ENCODE data around the gene MISFA. TPM values are rescaled to one million over a fixed set of nuclear protein-coding genes. Genes with fewer than 3 reads are reported as not detected.

Gene MISFA
- total and polyA plus RNA-seq, 9 of the 15 experiments (the other 6 are each of a cell fraction or from before 2014, with no cell fraction given): 1.6 to 6.3 (median 3.4) TPM

GRCh38 chr11:18615628-18616392 is 16.2 kb downstream of the MISFA start (continued):
- TF ChIP-seq MITF (IDR thresholded peaks at IDR 0.05) (0 out of 2 replicates have a peak, but pooled peaks have one; percentile 42), NFXL1 (CRISPR knock-in tag; IDR thresholded peaks at IDR 0.05) (no peak), HSF4 (CRISPR knock-in tag; IDR thresholded peaks at IDR 0.05; ENCODE audit: borderline replicate concordance) (no peak), SNAPC5 (CRISPR knock-in tag; IDR thresholded peaks at IDR 0.05) (no peak), ARID1B (IDR thresholded peaks at IDR 0.05) (peak; percentile 47; the same call in 1 of the 2 replicates), ARID3A (IDR thresholded peaks at IDR 0.05; ENCODE audit: borderline replicate concordance, low read depth, low read length) (peak; percentile 53; the same call in 1 of the 2 replicates), SMARCA4 (IDR thresholded peaks at IDR 0.05) (peak; percentile 43; the same call in 1 of the 2 replicates), ATF3 (IDR thresholded peaks at IDR 0.05) (peak; percentile 74), ATF3 (CRISPR knock-in tag; conservative IDR thresholded peaks at IDR 0.05) (no peak), BHLHE40 (IDR thresholded peaks at IDR 0.05; ENCODE audit: low read length) (peak; percentile 62; the same call in 1 of the 2 replicates), TEAD1 (CRISPR knock-in tag; IDR thresholded peaks at IDR 0.05) (no peak), PURB (CRISPR knock-in tag; IDR thresholded peaks at IDR 0.05; ENCODE audit: low read depth) (no peak), TGIF2 (CRISPR knock-in tag; IDR thresholded peaks at IDR 0.05) (no peak), FOSL1 (tag; conservative IDR thresholded peaks at IDR 0.05) (peak; percentile 79), RCOR1 (IDR thresholded peaks at IDR 0.05; ENCODE audit: borderline replicate concordance in 1 of 2, low read depth in 2 of 2, low read length in 2 of 2) (peak in 1 of 2 experiments; percentile 27; a peak in 1 of 4 replicates), NR0B1 (IDR thresholded peaks at IDR 0.05; ENCODE audit: partially characterized antibody) (no peak), ZC3H8 (IDR thresholded peaks at IDR 0.05) (no peak), TEAD4 (IDR thresholded peaks at IDR 0.05; ENCODE audit: low read length) (peak; percentile 27; the same call in 1 of the 2 replicates), TEAD4 (CRISPR knock-in tag; IDR thresholded peaks at IDR 0.05; ENCODE audit: borderline replicate concordance) (no peak), MAFF (IDR thresholded peaks at IDR 0.05; ENCODE audit: low read length) (peak; percentile 34; the same call in 1 of the 2 replicates), NCOR1 (IDR thresholded peaks at IDR 0.05) (no peak), DPF2 (IDR thresholded peaks at IDR 0.05) (peak; percentile 43; the same call in 1 of the 2 replicates), ZNF584 (CRISPR knock-in tag; IDR thresholded peaks at IDR 0.05; ENCODE audit: low read depth) (no peak), MAFK (IDR thresholded peaks at IDR 0.05; ENCODE audit: low read length) (peak; percentile 46; the same call in 1 of the 2 replicates), STAT5B (CRISPR knock-in tag; IDR thresholded peaks at IDR 0.05) (no peak)
